Fibroblast of lung (primary cell): Measurements from ENCODE around the gene ZNF334. TPM values are rescaled to one million over a fixed set of nuclear protein-coding genes. Genes with fewer than 3 reads are reported as not detected.

ENCODE experiments used
- DNase-seq, 2 donors: peaks; one replicate each; pipeline versions ENCODE4 v3.0.0 to v3.0.0-alpha.2; 2010; ENCODE audit warnings: low read depth in 2 of 2
- H2AFZ ChIP-seq: 2 replicates; pipeline ENCODE4 v1.5.1; 2012; ENCODE audit warnings: low read length, control low read depth, inconsistent platforms
- H3K27ac ChIP-seq: 2 replicates; pipeline ENCODE4 v1.5.1; 2011; ENCODE audit warnings: low read length, control low read depth; ENCODE audit not compliant: insufficient read depth
- H3K27me3 ChIP-seq: 2 replicates; pipeline ENCODE4 v1.5.1; 2011; ENCODE audit warnings: mild to moderate bottlenecking, low read length; ENCODE audit not compliant: control insufficient read depth, insufficient read depth
- H3K36me3 ChIP-seq: 2 replicates; pipeline ENCODE4 v1.5.1; 2011; ENCODE audit warnings: low read length; ENCODE audit not compliant: control insufficient read depth, insufficient read depth
- H3K4me1 ChIP-seq: 2 replicates; pipeline ENCODE4 v1.5.1; 2011; ENCODE audit warnings: low read length; ENCODE audit not compliant: control insufficient read depth, insufficient read depth; ENCODE audit errors: extremely low read depth
- H3K4me2 ChIP-seq: 2 replicates; pipeline ENCODE4 v1.5.1; 2011; ENCODE audit warnings: low read length, control low read depth; ENCODE audit not compliant: insufficient read depth; ENCODE audit errors: extremely low read depth
- H3K4me3 ChIP-seq, 4 experiments: fragments of 200-600 bp in 1 of 4; sonication (generic) in 1 of 4; replicated peaks in 1 of 4; 2 replicates each; pipeline ENCODE4 v1.5.1; 2011 to 2016; ENCODE audit warnings: low read length in 4 of 4, low read depth in 3 of 4, mild to moderate bottlenecking in 3 of 4, control low read depth in 2 of 4, inconsistent platforms in 1 of 4, mixed read lengths in 1 of 4; ENCODE audit not compliant: insufficient read depth in 1 of 4; ENCODE audit errors: control extremely low read depth in 1 of 4
- H3K79me2 ChIP-seq: 2 replicates; pipeline ENCODE4 v1.5.1; 2012; ENCODE audit warnings: mild to moderate bottlenecking, low read length, inconsistent platforms; ENCODE audit not compliant: control insufficient read depth, insufficient read depth
- H3K9ac ChIP-seq: 2 replicates; pipeline ENCODE4 v1.5.1; 2011; ENCODE audit warnings: mild to moderate bottlenecking, low read length, control low read depth; ENCODE audit not compliant: insufficient read depth
- H3K9me3 ChIP-seq: 2 replicates; pipeline ENCODE4 v1.5.1; 2012; ENCODE audit warnings: low read depth, low read length; ENCODE audit not compliant: control insufficient read depth, insufficient read depth
- H4K20me1 ChIP-seq: 2 replicates; pipeline ENCODE4 v1.5.1; 2011; ENCODE audit warnings: low read length; ENCODE audit not compliant: control insufficient read depth, insufficient read depth; ENCODE audit errors: extremely low read depth
- CTCF ChIP-seq, 2 donors: IDR thresholded peaks in 1 of 2; conservative IDR thresholded peaks in 1 of 2; 1 replicate in 1 of 2; 2 replicates in 1 of 2; pipeline ENCODE4 v1.5.1; 2011 to 2012; ENCODE audit warnings: low read length in 2 of 2, control low read depth in 1 of 2, inconsistent platforms in 1 of 2, low read depth in 1 of 2, mild to moderate bottlenecking in 1 of 2
- EZH2 ChIP-seq: IDR thresholded peaks from 2 replicates; pipeline ENCODE4 v1.5.1; 2012; ENCODE audit warnings: low read length, control low read depth, mild to moderate bottlenecking; ENCODE audit errors: missing control alignments
- polyA plus RNA-seq, 2 donors: library from polyadenylated mRNA; depleted of rRNA in 1 of 2; stranded (reverse) in 1 of 2; unstranded in 1 of 2; fragments of >200 nt; gene quantifications; 2 replicates each; pipeline ENCODE4 v1.2.1, GENCODE V29; 2011 to 2012; ENCODE audit warnings: missing spikeins in 1 of 2
- total RNA-seq: library from RNA; depleted of rRNA; stranded (reverse); fragments of >200 nt; gene quantifications from 2 replicates; pipeline ENCODE4 v1.2.1, GENCODE V29; 2014

ZNF334 gene
- total and polyA plus RNA-seq, 2 donors (not counting 1 experiment from before 2014, with no cell fraction given) = 0.99 to 7.9 TPM

- no peaks in the 10 kb centered on the region for H3K36me3 ChIP-seq
- H3K4me1 ChIP-seq = no peaks in the 10 kb centered on the region
- no peak overlapping the region for H2AFZ ChIP-seq
- DNase-seq = no peak
- no peak overlapping the region for H3K27ac ChIP-seq
- no peaks in the 10 kb centered on the region for H3K27me3 ChIP-seq
- no peak overlapping the region for H3K9ac ChIP-seq
- no peaks in the 10 kb centered on the region for H4K20me1 ChIP-seq
- H3K79me2 ChIP-seq = no peaks in the 10 kb centered on the region
- H3K4me3 ChIP-seq = no peak overlapping the region
- TF ChIP-seq EZH2 (no peak), CTCF (conservative IDR thresholded peaks at IDR 0.05 in 1 of 2, IDR thresholded peaks at IDR 0.05 in 1 of 2; ENCODE audit: low read depth in 1 of 2, low read length in 2 of 2) (no peak)
- no peaks in the 10 kb centered on the region for H3K9me3 ChIP-seq
- H3K4me2 ChIP-seq = no peak overlapping the region
Measured at GRCh38 chr20:46483879-46484278, 29.5 kb downstream of the ZNF334 start.

DNA sequence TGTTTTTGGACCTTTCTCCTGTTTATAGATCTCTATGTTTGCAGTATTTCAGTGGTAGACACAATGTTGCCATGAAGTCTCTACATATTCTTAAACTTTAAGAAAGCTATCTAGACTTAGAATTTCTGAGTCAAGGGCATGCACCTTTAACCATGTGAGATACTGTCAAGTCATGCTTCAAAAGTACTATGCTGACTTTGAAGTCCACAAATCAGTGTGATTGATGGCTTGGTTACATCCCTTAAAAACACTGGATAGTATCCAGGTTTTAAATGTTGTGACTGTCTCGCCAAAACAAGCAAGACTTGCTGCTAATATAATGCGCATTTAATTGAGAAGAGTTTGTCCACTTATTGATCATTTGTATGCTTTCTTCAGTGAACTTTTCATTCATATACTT, 30.5 kb downstream of the ZNF334 start:
- DNase-seq = no peak
- no peaks in the 10 kb centered on the region for H3K9me3 ChIP-seq
- no peak overlapping the region for H3K27ac ChIP-seq
- no peak overlapping the region for H3K9ac ChIP-seq
- no peak overlapping the region for H3K4me3 ChIP-seq
- TF ChIP-seq CTCF (conservative IDR thresholded peaks at IDR 0.05 in 1 of 2, IDR thresholded peaks at IDR 0.05 in 1 of 2; ENCODE audit: low read depth in 1 of 2, low read length in 2 of 2) (no peak), EZH2 (no peak)
- no peak overlapping the region for H3K4me2 ChIP-seq
- H3K36me3 ChIP-seq = no peaks in the 10 kb centered on the region
- H2AFZ ChIP-seq = no peak overlapping the region
- H3K79me2 ChIP-seq = no peaks in the 10 kb centered on the region
- no peaks in the 10 kb centered on the region for H3K27me3 ChIP-seq
- no peaks in the 10 kb centered on the region for H4K20me1 ChIP-seq
- no peaks in the 10 kb centered on the region for H3K4me1 ChIP-seq

DNA sequence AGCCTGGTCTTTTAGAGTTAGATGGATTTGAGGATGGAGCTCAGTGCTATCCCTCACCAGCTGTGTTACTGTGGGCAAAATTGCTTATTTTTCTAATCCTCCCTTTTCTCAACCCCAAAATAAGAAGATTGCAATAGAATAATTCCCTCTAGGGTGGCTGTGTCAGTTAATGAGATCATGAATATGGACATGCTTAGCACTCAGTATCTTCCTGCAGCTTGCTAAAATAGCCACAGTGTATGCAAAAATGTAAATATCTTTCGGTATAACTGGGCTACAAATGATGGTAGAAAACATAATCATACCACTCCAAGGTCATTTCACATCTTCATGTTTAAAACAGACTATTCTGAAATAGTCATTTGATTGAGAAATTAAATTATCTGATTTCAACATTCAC, 35.7 kb downstream of the ZNF334 start:
- Histone ChIP-seq H3K27ac (no peak overlapping the region), H3K4me3 (no peak overlapping the region), H3K4me1 (no peaks in the 10 kb centered on the region), H2AFZ (no peak overlapping the region), H3K79me2 (no peaks in the 10 kb centered on the region), H3K9ac (no peak overlapping the region), H3K36me3 (no peaks in the 10 kb centered on the region), H3K9me3 (no peaks in the 10 kb centered on the region), H3K27me3 (peaks cover under 1% of the 10 kb centered on the region), H4K20me1 (no peaks in the 10 kb centered on the region), H3K4me2 (no peak overlapping the region)
- TF ChIP-seq EZH2 = no peak
- no peak for TF ChIP-seq CTCF (conservative IDR thresholded peaks at IDR 0.05 in 1 of 2, IDR thresholded peaks at IDR 0.05 in 1 of 2; ENCODE audit: low read depth in 1 of 2, low read length in 2 of 2)
- DNase-seq = no peak
